GM12878 (cell line): ENCODE measurements around the gene SEPTIN6. TPM values are rescaled to one million over a fixed set of nuclear protein-coding genes. Genes with fewer than 3 reads are reported as not detected.

Experiments
- ATAC-seq: fragments of 200-7000 bp; cut with Tn5 transposase; 3 replicates; pipeline ENCODE4 v1.9.1; 2020; ENCODE audit warnings: mild to moderate bottlenecking, moderate library complexity
- BruUV-seq: library from RNA; stranded (reverse); fragments of 400-500 nt; replicated peaks from 2 replicates; lab custom pipeline; 2021; lab: Mats Ljungman, UMichigan
- CTCF ChIA-PET: fragments of 300-600 bp; sonication (Branson Sonifier 250); formaldehyde crosslinking; extraction: SDS; loops from one replicate; lab custom pipeline; 2021; ENCODE audit warnings: inconsistent platforms; lab: Yijun Ruan, JAX
- POLR2A ChIA-PET: fragments of 350-600 bp; formaldehyde crosslinking; extraction: SDS; loops from one replicate; lab custom pipeline; 2021; ENCODE audit warnings: inconsistent platforms; lab: Charles Lee
- RAD21 ChIA-PET: fragments of 300-600 bp; sonication (Branson Sonifier 250); formaldehyde crosslinking; loops from one replicate; lab custom pipeline; 2023; ENCODE audit warnings: antibody characterized with exemption; ENCODE audit not compliant: unreplicated experiment; lab: Charles Lee
- SMC1A ChIA-PET: fragments of 300-600 bp; sonication (Branson Sonifier 250); formaldehyde crosslinking; loops from one replicate; lab custom pipeline; 2023; ENCODE audit not compliant: unreplicated experiment, uncharacterized antibody; lab: Charles Lee
- DNase-seq: peaks from one replicate; pipeline ENCODE4 v3.0.0-alpha.2; 2011; ENCODE audit warnings: low read depth, low spot score
- FAIRE-seq: peaks from 3 replicates; lab custom pipeline; 2011; peaks lifted over from hg19 to GRCh38; lab: Jason Lieb, UNC
- H2AFZ ChIP-seq: 2 replicates; pipeline ENCODE4 v1.6.0; 2011; ENCODE audit warnings: low read depth, low read length, control low read depth; ENCODE audit not compliant: control insufficient read depth
- H3K27ac ChIP-seq: 2 replicates; pipeline ENCODE4 v1.5.1; 2011; ENCODE audit warnings: control low read depth; ENCODE audit not compliant: control insufficient read depth, insufficient read depth
- H3K27me3 ChIP-seq, 2 experiments: replicated peaks in 1 of 2; 2 replicates each; pipeline versions ENCODE4 v1.6.0 to v1.6.1; 2011; ENCODE audit warnings: low read length in 1 of 2; ENCODE audit not compliant: control insufficient read depth in 2 of 2, insufficient read depth in 2 of 2
- H3K36me3 ChIP-seq, 2 experiments: 2 replicates each; pipeline ENCODE4 v1.5.1; 2011; ENCODE audit warnings: low read length in 1 of 2; ENCODE audit not compliant: control insufficient read depth in 2 of 2, insufficient read depth in 2 of 2
- H3K4me1 ChIP-seq: 2 replicates; pipeline ENCODE4 v1.6.1; 2011; ENCODE audit warnings: mild to moderate bottlenecking, low read length, moderate library complexity, mixed read lengths; ENCODE audit not compliant: control insufficient read depth, insufficient read depth
- H3K4me2 ChIP-seq: 2 replicates; pipeline ENCODE4 v1.6.0; 2011; ENCODE audit warnings: control low read depth; ENCODE audit not compliant: control insufficient read depth, insufficient read depth
- H3K4me3 ChIP-seq: fragments of 200-600 bp; sonication (generic); 2 replicates; pipeline ENCODE4 v1.5.1; 2016
- H3K79me2 ChIP-seq: 2 replicates; pipeline ENCODE4 v1.6.0; 2011; ENCODE audit warnings: low read length; ENCODE audit not compliant: control insufficient read depth, insufficient read depth
- H3K9ac ChIP-seq: 2 replicates; pipeline ENCODE4 v1.8.0; 2011; ENCODE audit warnings: low read length, control low read depth, mixed read lengths; ENCODE audit not compliant: control insufficient read depth, insufficient read depth
- H3K9me3 ChIP-seq: replicated peaks from 3 replicates; pipeline ENCODE4 v1.5.1; 2011; ENCODE audit warnings: mild to moderate bottlenecking, low read length; ENCODE audit not compliant: control insufficient read depth, insufficient read depth
- H4K20me1 ChIP-seq: 2 replicates; pipeline ENCODE4 v1.6.0; 2011; ENCODE audit not compliant: control insufficient read depth, insufficient read depth
- CBX5 ChIP-seq: sonication (generic); IDR thresholded peaks from 2 replicates; pipeline ENCODE4 v1.6.1; 2016; ENCODE audit warnings: low read depth, moderate library complexity, mild to moderate bottlenecking, inconsistent platforms
- CEBPB ChIP-seq, 2 experiments: fragments of 150-350 bp in 1 of 2; IDR thresholded peaks; 2 replicates each; pipeline ENCODE4 v1.6.1; 2012 to 2014; ENCODE audit warnings: low read depth in 2 of 2, low read length in 2 of 2, borderline replicate concordance in 1 of 2, inconsistent platforms in 1 of 2
- ESRRA ChIP-seq: IDR thresholded peaks from 2 replicates; pipeline ENCODE4 v1.6.1; 2012; ENCODE audit warnings: mild to moderate bottlenecking, low read length, improper control_type of control experiment
- IKZF2 ChIP-seq, 2 experiments: fragments of 450-650 bp; IDR thresholded peaks; 2 replicates each; pipeline ENCODE4 v1.6.1; 2017; ENCODE audit warnings: mild to moderate bottlenecking in 2 of 2, moderate library complexity in 2 of 2
- MEF2B ChIP-seq: fragments of 450-650 bp; IDR thresholded peaks from 2 replicates; pipeline ENCODE4 v1.6.1; 2018; ENCODE audit warnings: mild to moderate bottlenecking, moderate library complexity; ENCODE audit not compliant: partially characterized antibody, poor library complexity, severe bottlenecking
- MLLT1 ChIP-seq: fragments of 450-650 bp; IDR thresholded peaks from 2 replicates; pipeline ENCODE4 v1.6.1; 2016; ENCODE audit warnings: mild to moderate bottlenecking
- NFYA ChIP-seq: IDR thresholded peaks from 2 replicates; pipeline ENCODE4 v1.6.1; 2011; ENCODE audit warnings: low read depth, mild to moderate bottlenecking, low read length, improper control_type of control experiment, borderline replicate concordance
- PML ChIP-seq: IDR thresholded peaks from 2 replicates; pipeline ENCODE4 v1.6.1; 2012; ENCODE audit warnings: low read length, inconsistent platforms
- RELB ChIP-seq: fragments of 450-650 bp; IDR thresholded peaks from 2 replicates; pipeline ENCODE4 v1.6.1; 2017; ENCODE audit warnings: low read depth, mild to moderate bottlenecking, moderate library complexity
- RFX5 ChIP-seq: IDR thresholded peaks from 2 replicates; pipeline ENCODE4 v1.6.1; 2011; ENCODE audit warnings: low read depth, low read length, improper control_type of control experiment
- SIN3A ChIP-seq: IDR thresholded peaks from 2 replicates; pipeline ENCODE4 v1.6.1; 2012; ENCODE audit warnings: low read depth, low read length, improper control_type of control experiment
- SPI1 ChIP-seq: IDR thresholded peaks from 2 replicates; pipeline ENCODE4 v1.6.1; 2011; ENCODE audit warnings: low read depth, mild to moderate bottlenecking, low read length, moderate library complexity, borderline replicate concordance; ENCODE audit not compliant: insufficient read depth
- TARDBP ChIP-seq: IDR thresholded peaks from 2 replicates; pipeline ENCODE4 v1.6.1; 2016; ENCODE audit warnings: borderline replicate concordance
- WGBS: methylation state at CpG from one replicate; pipeline ENCODE4 v1.1.6; 2016; ENCODE audit warnings: low lambda C conversion rate; ENCODE audit not compliant: insufficient replicate concordance, insufficient coverage; ENCODE audit errors: missing lambda C conversion rate; 5-methylcytosine and 5-hydroxymethylcytosine counted together
- in situ Hi-C: fragments of 300-500 bp; cut with MboI; formaldehyde crosslinking; loops from 9 replicates; pipeline ENCODE4 v1.14.3; 2018; ENCODE audit warnings: mixed read lengths
- intact Hi-C: fragments of 100-400 bp; cut with micrococcal nuclease; formaldehyde crosslinking; loops from one replicate; pipeline ENCODE4 v1.14.2; 2022; ENCODE audit not compliant: unreplicated experiment
- polyA plus RNA-seq, 11 experiments: library from polyadenylated mRNA; depleted of rRNA in 4 of 11; unstranded in 6 of 11; stranded (reverse) in 5 of 11; fragments of >200 nt; fragmentation: Nextera tagmentation in 4 of 11; fragmentation: Illumina TruSeq in 1 of 11; extraction: Ambion mirVana in 4 of 11; extraction: Trizol in 1 of 11; gene quantifications; 1 replicate in 1 of 11; 2 replicates in 10 of 11; pipeline versions ENCODE4 v1.2.1 to v1.2.3, GENCODE V29; 2011 to 2016; ENCODE audit warnings: inconsistent platforms in 2 of 11, missing spikeins in 2 of 11, low read depth in 1 of 11
- total RNA-seq, 4 experiments: library from RNA; depleted of rRNA in 3 of 4; stranded (reverse); fragments of >200 nt in 3 of 4; fragmentation: Illumina TruSeq in 1 of 4; extraction: Trizol in 1 of 4; gene quantifications; 2 replicates each; pipeline versions ENCODE4 v1.2.1 to v1.2.3, GENCODE V29; 2013 to 2021
- TF ChIP-seq, protein P1 (sequence below): fragments of 450-650 bp; IDR thresholded peaks from 2 replicates; pipeline ENCODE4 v1.6.1; 2018; ENCODE audit warnings: mild to moderate bottlenecking, low read depth, moderate library complexity; ENCODE audit not compliant: partially characterized antibody
- TF ChIP-seq, protein P2 (sequence below): IDR thresholded peaks from 2 replicates; pipeline ENCODE4 v1.6.1; 2011; ENCODE audit warnings: low read depth, low read length, improper control_type of control experiment, borderline replicate concordance

SEPTIN6 gene
- total and polyA plus RNA-seq, 10 of the 15 experiments (the other 5 are each of a cell fraction or from before 2014, with no cell fraction given) = 37.2 to 353 (median 154) TPM

- no peak for FAIRE-seq
- Histone ChIP-seq H2AFZ (no peak overlapping the region), H3K9ac (peak overlapping the region; percentile 75), H3K79me2 (peaks cover 56% of the 10 kb centered on the region), H3K4me3 (peak overlapping the region; percentile 82), H3K4me1 (peaks cover 29% of the 10 kb centered on the region), H3K27me3 (no peaks in the 10 kb centered on the region), H4K20me1 (no peaks in the 10 kb centered on the region), H3K36me3 (no peaks in the 10 kb centered on the region), H3K9me3 (no peaks in the 10 kb centered on the region), H3K4me2 (no peak overlapping the region), H3K27ac (peak overlapping the region; percentile 83)
- no peak for DNase-seq
- POLR2A ChIA-PET = interaction anchor here (0.8 to 3.7 kb wide), 16 partner anchors 9 to 99 kb away, joined by 3 to 42 read pairs (median 6); partner anchors contain the start of genes RPL39 and SOWAHD
- in situ Hi-C loops (no loop called here), intact Hi-C loops (no loop called here)
- peak; percentile 55 for ATAC-seq
- RAD21 ChIA-PET = interaction anchor here (0.9 to 7.4 kb wide), 22 partner anchors 8 to 176 kb away, joined by 3 to 50 read pairs (median 5); partner anchors contain the start of genes NKRF, RPL39 and SOWAHD
- no TSS peak for BruUV-seq
- under 1% methylated on average over 62 of the region's 66 CpGs for WGBS
- CTCF ChIA-PET = interaction anchor here (1.4 to 4.3 kb wide), 9 partner anchors 10 to 176 kb away, joined by 4 to 25 read pairs (median 6); no protein-coding TSS in a partner anchor
- SMC1A ChIA-PET = interaction anchor here (1.0 to 5.3 kb wide), 14 partner anchors 9 to 96 kb away, joined by 3 to 39 read pairs (median 6); partner anchors contain the start of genes NKRF and SOWAHD
- TF ChIP-seq RFX5 (no peak), TARDBP (no peak), NFYA (no peak), PML (no peak), SPI1 (no peak), IKZF2 (IDR thresholded peaks at IDR 0.05) (no peak), MLLT1 (peak; percentile 41; the same call in 1 of the 2 replicates), ESRRA (no peak), CBX5 (no peak), SIN3A (0 out of 2 replicates have a peak, but pooled peaks have one; percentile 34), MEF2B (no peak), CEBPB (IDR thresholded peaks at IDR 0.05; ENCODE audit: borderline replicate concordance in 1 of 2, low read depth in 2 of 2, low read length in 2 of 2) (no peak), RELB (no peak)
- TF ChIP-seq, protein P1, sequence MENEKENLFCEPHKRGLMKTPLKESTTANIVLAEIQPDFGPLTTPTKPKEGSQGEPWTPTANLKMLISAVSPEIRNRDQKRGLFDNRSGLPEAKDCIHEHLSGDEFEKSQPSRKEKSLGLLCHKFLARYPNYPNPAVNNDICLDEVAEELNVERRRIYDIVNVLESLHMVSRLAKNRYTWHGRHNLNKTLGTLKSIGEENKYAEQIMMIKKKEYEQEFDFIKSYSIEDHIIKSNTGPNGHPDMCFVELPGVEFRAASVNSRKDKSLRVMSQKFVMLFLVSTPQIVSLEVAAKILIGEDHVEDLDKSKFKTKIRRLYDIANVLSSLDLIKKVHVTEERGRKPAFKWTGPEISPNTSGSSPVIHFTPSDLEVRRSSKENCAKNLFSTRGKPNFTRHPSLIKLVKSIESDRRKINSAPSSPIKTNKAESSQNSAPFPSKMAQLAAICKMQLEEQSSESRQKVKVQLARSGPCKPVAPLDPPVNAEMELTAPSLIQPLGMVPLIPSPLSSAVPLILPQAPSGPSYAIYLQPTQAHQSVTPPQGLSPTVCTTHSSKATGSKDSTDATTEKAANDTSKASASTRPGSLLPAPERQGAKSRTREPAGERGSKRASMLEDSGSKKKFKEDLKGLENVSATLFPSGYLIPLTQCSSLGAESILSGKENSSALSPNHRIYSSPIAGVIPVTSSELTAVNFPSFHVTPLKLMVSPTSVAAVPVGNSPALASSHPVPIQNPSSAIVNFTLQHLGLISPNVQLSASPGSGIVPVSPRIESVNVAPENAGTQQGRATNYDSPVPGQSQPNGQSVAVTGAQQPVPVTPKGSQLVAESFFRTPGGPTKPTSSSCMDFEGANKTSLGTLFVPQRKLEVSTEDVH = no peak
- TF ChIP-seq, protein P2, sequence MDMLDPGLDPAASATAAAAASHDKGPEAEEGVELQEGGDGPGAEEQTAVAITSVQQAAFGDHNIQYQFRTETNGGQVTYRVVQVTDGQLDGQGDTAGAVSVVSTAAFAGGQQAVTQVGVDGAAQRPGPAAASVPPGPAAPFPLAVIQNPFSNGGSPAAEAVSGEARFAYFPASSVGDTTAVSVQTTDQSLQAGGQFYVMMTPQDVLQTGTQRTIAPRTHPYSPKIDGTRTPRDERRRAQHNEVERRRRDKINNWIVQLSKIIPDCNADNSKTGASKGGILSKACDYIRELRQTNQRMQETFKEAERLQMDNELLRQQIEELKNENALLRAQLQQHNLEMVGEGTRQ = no peak
Measured at GRCh38 chrX:119692191-119693039, 553 bp downstream of the SEPTIN6 start.
